HL-60 (cell line): ENCODE results near the gene MYCL.

Experiments used
- DNase-seq, 2 experiments: peaks; one replicate each; pipeline ENCODE4 v3.0.0-alpha.2; 2010 to 2020; ENCODE audit warnings: low read depth in 1 of 2, low spot score in 1 of 2
- H3K27ac ChIP-seq: fragments of 250-450 bp; sonication (Bioruptor Pico); replicated peaks from 2 replicates; pipeline ENCODE4 v1.5.1; 2020; ENCODE audit warnings: mild to moderate bottlenecking, moderate library complexity
- H3K27me3 ChIP-seq: fragments of 250-450 bp; sonication (Bioruptor Pico); 2 replicates; pipeline ENCODE4 v1.5.1; 2021; ENCODE audit warnings: mild to moderate bottlenecking, moderate library complexity; ENCODE audit not compliant: insufficient read depth, poor library complexity, severe bottlenecking
- H3K4me3 ChIP-seq: replicated peaks from 2 replicates; pipeline ENCODE4 v1.5.1; 2011; ENCODE audit warnings: mild to moderate bottlenecking, control low read depth, low read length; ENCODE audit not compliant: insufficient read depth
- CTCF ChIP-seq: IDR thresholded peaks from one replicate; pipeline ENCODE4 v1.5.1; 2011; ENCODE audit warnings: low read length, control low read depth, inconsistent platforms; ENCODE audit not compliant: insufficient read depth
- GABPA ChIP-seq: IDR thresholded peaks from 2 replicates; pipeline ENCODE4 v1.6.1; 2012; ENCODE audit warnings: low read depth
- POLR2AphosphoS5 ChIP-seq: IDR thresholded peaks from 2 replicates; pipeline ENCODE4 v1.6.1; 2012; ENCODE audit warnings: low read depth
- REST ChIP-seq: IDR thresholded peaks from 2 replicates; pipeline ENCODE4 v1.6.1; 2012; ENCODE audit warnings: low read depth; ENCODE audit not compliant: insufficient replicate concordance
- SPI1 ChIP-seq: IDR thresholded peaks from 2 replicates; pipeline ENCODE4 v1.6.1; 2012; ENCODE audit warnings: low read depth, mild to moderate bottlenecking, borderline replicate concordance

MYCL gene

GRCh38 chr1:39946216-39946615 is 44.5 kb upstream of the MYCL start:
- no peaks in the 10 kb centered on the region for H3K27me3 ChIP-seq
- no peak overlapping the region for H3K27ac ChIP-seq

GRCh38 chr1:39944410-39945112 is 42.8 kb upstream of the MYCL start:
- Histone ChIP-seq H3K4me3 (no peak overlapping the region), H3K27me3 (no peaks in the 10 kb centered on the region), H3K27ac (no peak overlapping the region)
- TF ChIP-seq SPI1 (no peak), GABPA (no peak), REST (no peak), CTCF (no peak)
- no peak for DNase-seq

More at GRCh38 chr1:39946216-39946615, 44.5 kb upstream of the MYCL start:
- H3K4me3 ChIP-seq: no peak overlapping the region
- no peak for DNase-seq
- TF ChIP-seq CTCF (no peak), REST (no peak), POLR2AphosphoS5 (no peak), GABPA (no peak), SPI1 (no peak)

GRCh38 chr1:39943471-39944290 is 42.0 kb upstream of the MYCL start:
- no peak overlapping the region for H3K27ac ChIP-seq
- TF ChIP-seq CTCF (no peak), SPI1 (no peak)
- H3K27me3 ChIP-seq: no peaks in the 10 kb centered on the region
- H3K4me3 ChIP-seq: no peak overlapping the region
- DNase-seq: no peak
